Peyer's patch (tissue), 4 donors: ENCODE measurements around the gene NID1.

ENCODE experiments used
- POLR2A ChIP-seq, 2 donors: fragments of 450-650 bp; IDR thresholded peaks; one replicate each; pipeline ENCODE4 v1.5.1; 2017; ENCODE audit warnings: antibody characterized with exemption in 2 of 2, mild to moderate bottlenecking in 2 of 2, moderate library complexity in 2 of 2
- TF ChIP-seq, protein P1 (sequence below), 6 experiments: fragments of 450-650 bp in 4 of 6; fragments of 200-600 bp in 2 of 6; sonication (generic) in 1 of 6; IDR thresholded peaks; one replicate each; pipeline ENCODE4 v1.5.1; 2017 to 2019; ENCODE audit warnings: antibody characterized with exemption in 6 of 6, mild to moderate bottlenecking in 3 of 6, moderate library complexity in 1 of 6

DNA sequence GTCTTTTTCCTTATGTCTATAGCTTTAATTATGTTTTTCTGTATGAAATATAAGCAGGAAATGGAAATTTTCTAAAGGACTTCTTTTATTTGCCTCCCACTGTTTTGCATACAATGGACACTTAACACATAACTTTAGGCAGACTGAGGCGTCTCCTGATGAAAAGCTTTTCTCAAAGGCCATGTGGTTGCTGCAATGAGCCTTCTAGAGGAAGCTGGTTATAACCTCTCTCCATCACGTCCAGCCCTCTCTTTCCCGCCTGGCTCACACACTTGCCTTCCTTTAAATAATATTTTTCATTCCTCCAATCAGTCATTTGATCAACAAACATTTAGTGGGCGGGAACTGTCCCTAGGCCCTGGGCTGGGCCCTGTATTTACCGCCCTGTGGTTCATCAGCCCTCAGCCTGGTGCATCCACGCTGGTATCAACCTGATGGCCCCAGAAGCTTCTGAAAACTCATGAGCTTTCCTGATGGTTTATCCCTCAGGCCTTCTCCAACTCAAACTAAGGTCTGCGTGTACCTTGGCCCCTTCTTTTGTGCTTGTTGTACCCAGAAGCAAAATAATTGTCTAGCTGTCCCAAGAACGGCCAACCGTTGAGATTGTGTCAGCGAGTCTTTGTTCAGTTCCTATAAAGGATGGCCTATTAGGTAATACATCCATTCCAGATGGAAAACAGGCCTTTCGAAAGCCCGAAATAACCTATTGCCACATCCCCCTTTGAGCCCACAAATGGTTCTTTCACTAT, 122.8 kb downstream of the NID1 start:
- TF ChIP-seq, protein P1, sequence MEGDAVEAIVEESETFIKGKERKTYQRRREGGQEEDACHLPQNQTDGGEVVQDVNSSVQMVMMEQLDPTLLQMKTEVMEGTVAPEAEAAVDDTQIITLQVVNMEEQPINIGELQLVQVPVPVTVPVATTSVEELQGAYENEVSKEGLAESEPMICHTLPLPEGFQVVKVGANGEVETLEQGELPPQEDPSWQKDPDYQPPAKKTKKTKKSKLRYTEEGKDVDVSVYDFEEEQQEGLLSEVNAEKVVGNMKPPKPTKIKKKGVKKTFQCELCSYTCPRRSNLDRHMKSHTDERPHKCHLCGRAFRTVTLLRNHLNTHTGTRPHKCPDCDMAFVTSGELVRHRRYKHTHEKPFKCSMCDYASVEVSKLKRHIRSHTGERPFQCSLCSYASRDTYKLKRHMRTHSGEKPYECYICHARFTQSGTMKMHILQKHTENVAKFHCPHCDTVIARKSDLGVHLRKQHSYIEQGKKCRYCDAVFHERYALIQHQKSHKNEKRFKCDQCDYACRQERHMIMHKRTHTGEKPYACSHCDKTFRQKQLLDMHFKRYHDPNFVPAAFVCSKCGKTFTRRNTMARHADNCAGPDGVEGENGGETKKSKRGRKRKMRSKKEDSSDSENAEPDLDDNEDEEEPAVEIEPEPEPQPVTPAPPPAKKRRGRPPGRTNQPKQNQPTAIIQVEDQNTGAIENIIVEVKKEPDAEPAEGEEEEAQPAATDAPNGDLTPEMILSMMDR (IDR thresholded peaks at IDR 0.05), result no peak
- TF ChIP-seq POLR2A (IDR thresholded peaks at IDR 0.05), result no peak
